GM10847 (cell line): ENCODE data around the gene GJA5.

Experiments used
- POLR2A ChIP-seq: IDR thresholded peaks from 2 replicates; pipeline ENCODE4 v1.6.1; 2011; ENCODE audit not compliant: insufficient read length; ENCODE audit errors: extremely low read depth

The GJA5 gene

DNA sequence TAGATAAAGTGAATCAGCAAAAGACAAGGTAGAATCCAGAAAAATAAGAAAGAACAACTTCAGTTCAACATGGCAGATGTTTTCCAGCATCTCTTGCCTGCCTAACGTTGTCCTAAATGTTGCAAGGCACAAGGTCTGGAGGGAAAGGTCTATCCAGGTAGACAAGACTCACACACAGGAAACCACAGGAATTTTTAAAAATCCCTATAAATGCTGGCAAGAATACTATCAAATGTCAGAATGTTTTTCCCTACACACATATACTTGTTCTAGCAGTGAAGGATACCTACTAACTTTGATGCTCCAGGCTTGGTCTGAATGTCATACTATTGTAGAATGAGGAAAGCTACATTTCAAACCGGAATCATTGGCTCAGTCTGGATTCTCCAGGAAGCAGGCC, 10.6 kb downstream of the GJA5 start:
- no peak for TF ChIP-seq POLR2A

DNA sequence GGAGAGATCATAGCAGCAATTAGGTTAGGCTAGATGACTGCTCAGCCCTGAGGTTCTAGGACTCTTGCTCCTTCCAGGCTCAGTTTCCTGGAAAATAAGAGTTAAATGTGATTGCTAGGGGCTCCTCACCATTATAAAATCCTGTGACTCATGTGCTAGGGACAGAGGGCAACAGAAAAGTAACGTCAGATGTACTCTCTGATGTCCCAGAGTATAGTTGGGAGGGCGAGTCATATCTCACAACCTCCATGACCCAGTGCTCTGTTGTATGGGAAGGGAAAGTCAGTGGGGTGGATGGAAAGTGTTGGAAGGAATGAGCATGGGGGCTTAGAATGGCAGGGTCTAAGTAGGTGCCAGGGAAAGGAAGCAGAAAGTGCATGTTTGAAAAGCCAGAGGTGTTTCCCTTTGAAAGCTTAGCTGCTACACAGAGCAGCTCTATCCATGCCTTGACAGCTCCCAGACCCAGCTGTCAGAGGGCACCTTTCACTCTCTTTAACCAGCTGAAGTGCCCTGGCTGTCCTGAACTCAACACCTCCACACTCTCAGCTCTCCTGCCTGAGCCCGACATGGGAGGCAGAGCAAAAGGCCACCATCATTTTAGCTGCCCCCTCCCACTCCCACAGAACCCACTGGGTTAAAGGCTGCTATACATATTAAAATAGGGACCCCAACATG, 11.6 kb downstream of the GJA5 start:
- no peak for TF ChIP-seq POLR2A

- TF ChIP-seq POLR2A, result no peak
These were observed 12.4 kb downstream of the GJA5 start for GRCh38 chr1:147747966-147748365.

DNA sequence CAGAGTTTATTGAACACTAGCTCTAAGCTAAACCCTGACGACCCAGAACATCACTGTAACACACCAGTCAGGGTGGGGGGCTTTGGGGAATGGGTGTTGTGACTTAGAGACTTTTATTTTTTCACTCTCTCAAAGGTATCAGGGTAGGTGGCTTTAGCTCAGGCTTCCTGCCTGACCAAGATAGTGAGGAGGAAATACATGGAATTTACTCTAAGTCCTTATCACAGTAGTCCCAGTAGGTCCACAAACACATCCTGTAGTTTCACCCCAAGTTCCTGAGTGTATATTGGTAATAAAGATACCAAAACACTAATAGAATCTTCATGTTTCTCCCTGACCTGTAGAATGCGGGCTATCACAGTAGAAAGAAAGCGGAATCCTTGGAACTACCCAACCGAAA, 15.1 kb downstream of the GJA5 start:
- no peak for TF ChIP-seq POLR2A

DNA sequence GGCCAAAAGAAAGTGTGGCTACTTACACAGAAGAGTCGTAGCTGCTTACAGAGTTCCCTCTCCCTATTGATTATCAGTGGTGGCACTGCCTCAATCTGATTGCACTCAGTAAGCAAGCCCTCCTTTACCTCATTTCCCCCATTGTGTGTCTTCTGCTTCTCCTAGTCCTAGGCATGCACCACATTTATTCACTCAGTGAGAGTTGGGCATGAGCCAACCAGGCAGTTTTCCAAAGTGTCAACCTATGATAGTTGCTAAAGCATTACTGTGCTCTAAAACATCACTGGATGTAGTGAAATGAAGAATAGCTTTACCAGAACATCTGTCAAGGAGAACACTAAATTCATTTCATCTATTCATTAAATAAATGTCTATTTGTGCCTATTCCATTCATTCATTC, 19.3 kb downstream of the GJA5 start:
- TF ChIP-seq POLR2A, result no peak

GRCh38 chr1:147740391-147740790, 20.0 kb downstream of the GJA5 start:
- TF ChIP-seq POLR2A, result no peak

GRCh38 chr1:147738739-147739476, 21.5 kb downstream of the GJA5 start:
- no peak for TF ChIP-seq POLR2A

GRCh38 chr1:147738129-147738528, 22.3 kb downstream of the GJA5 start:
- TF ChIP-seq POLR2A, result no peak

GRCh38 chr1:147736883-147737282, 23.5 kb downstream of the GJA5 start:
- no peak for TF ChIP-seq POLR2A

DNA sequence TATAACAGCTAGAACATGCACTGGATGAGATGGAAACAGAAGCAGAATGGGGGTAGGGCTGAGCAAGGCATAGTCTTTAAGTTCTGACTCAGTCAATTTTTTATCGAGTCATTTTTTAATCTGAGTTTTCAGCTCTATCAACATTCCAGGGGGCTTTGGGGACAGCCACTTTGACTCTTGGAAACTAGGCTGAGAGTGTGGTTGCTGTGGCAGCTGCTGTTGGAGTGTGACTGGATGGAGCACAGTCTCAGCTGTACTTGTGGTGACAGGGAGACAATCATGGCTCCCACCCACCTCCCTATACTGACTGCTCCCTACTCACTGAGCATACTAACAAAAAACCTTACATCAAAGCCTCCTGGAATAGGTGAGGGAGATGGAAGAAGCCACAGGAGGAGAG, 25.0 kb downstream of the GJA5 start:
- TF ChIP-seq POLR2A, result no peak

GRCh38 chr1:147729315-147729714, 31.1 kb downstream of the GJA5 start:
- TF ChIP-seq POLR2A, result no peak

GRCh38 chr1:147726168-147726567, 34.2 kb downstream of the GJA5 start:
- no peak for TF ChIP-seq POLR2A

- no peak for TF ChIP-seq POLR2A
These were observed 34.7 kb downstream of the GJA5 start for GRCh38 chr1:147725685-147726084.

- no peak for TF ChIP-seq POLR2A
These were observed 36.6 kb downstream of the GJA5 start for GRCh38 chr1:147723691-147724323.

DNA sequence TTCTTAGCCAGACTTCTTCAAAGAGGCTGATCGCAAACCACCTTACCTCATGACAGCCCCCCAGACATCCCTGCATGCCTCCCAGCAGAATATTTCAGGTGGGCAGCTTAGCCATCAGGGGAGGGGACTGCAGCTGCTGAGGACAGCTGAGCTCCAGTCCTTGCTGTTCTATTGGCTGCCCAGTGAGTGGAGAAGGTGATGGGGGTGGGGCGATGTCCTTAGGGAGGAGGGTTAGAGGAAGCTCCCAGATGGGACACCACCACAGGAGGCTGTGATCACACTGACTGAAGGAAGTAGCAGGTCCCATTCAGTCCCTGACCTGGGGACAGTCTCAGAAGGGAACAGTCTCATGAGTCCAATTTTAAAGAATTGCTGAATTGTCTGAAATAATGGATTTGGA, 38.3 kb downstream of the GJA5 start:
- TF ChIP-seq POLR2A, result no peak

- no peak for TF ChIP-seq POLR2A
These were observed 38.7 kb downstream of the GJA5 start for GRCh38 chr1:147721716-147722115.

DNA sequence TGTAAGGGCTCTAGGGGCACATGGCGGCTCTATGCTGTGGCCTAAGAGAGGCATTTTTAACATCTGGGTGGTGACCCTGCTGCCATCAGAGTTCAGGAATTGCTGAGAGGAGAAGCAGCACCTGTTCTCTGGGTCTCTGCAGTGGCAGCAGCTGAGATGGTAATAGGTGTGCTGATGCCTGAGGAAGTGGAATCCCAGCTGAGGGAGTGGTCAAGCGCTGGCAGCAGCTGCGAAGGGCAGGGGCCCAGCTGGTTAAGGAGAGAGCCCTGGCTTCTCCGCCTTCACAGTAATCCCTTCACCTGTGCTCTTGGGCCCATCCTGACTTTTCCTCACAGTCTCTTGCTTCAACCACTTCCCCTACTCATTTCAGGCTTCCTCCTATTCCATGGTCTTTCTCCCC, 39.8 kb downstream of the GJA5 start:
- no peak for TF ChIP-seq POLR2A

DNA sequence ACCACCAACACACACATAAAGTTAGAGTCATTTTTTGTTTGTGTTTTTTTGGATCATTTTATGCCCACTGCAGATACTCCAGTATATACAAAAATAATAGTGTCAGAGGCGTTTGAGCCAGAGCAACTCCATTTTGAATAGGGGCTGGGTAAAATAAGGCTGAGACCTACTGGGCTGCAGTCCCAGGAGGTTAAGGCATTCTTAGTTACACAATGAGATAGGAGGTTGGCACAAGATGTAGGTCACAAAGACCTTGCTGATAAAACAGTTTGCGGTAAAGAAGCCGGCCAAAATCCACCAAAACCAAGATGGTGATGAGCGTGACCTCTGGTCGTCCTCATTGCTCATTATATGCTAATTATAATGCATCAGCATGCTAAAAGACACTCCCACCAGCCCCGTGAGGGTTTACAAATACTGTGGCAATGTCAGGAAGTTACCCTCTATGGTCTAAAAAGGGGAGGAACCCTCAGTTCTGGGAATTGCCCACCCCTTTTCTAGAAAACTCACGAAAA, 40.6 kb downstream of the GJA5 start:
- TF ChIP-seq POLR2A, result no peak
